ENCODE measurements around the gene RFX3.
"Not testable (repeated sequence)": the region's sequence is repeated elsewhere in the genome, so short reads cannot be mapped to it uniquely, and the experiment has no call there.

Gene RFX3

GRCh38 chr9:3337515-3338225 lies 188.1 kb downstream of the RFX3 start:
- DNase-seq = no peak

GRCh38 chr9:3336951-3337350 lies 188.8 kb downstream of the RFX3 start:
- DNase-seq = no peak

- DNase-seq = no peak
Observed at GRCh38 chr9:3332802-3333201, 193.0 kb downstream of the RFX3 start.

- DNase-seq = no peak
Observed at GRCh38 chr9:3331801-3332200, 194.0 kb downstream of the RFX3 start.

- DNase-seq = no peak
Observed at GRCh38 chr9:3330792-3331420, 194.9 kb downstream of the RFX3 start.

DNA sequence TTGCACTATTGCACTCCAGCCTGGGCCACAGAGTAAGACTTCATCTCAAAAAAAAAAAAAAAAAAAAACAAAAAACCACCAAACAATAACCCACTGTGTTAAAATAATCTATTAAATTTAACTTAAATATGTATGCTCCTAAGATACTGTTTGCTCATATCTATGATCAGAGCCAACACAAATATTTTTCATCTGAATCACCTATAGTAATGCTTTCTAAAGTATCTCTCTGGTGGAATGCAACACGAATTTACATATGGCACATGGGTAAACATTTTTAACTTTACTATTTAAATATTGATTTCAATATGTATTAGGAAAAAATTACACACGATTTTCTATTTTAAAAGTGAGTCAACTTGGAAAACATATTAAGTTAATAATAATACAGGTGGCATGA lies 196.4 kb downstream of the RFX3 start:
- no peak for DNase-seq

- DNase-seq = no peak
Observed at GRCh38 chr9:3323714-3324113, 202.1 kb downstream of the RFX3 start.

GRCh38 chr9:3321186-3321585 lies 204.6 kb downstream of the RFX3 start:
- no peak for DNase-seq

DNA sequence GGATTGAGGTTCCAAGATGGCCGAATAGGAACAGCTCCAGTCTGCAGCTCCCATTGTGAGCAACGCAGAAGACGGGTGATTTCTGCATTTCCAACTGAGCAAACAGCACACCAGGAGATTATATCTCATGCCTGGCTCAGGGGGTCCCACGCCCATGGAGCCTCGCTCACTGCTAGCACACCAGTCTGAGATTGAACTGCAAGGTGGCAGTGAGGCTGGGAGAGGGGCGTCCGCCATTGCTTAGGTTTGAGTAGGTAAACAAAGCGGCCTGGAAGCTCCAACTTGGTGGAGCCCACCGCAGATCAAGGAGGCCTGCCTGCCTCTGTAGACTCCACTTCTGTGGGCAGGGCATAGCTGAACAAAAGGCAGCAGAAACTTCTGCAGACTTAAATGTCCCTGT lies 213.2 kb downstream of the RFX3 start:
- not testable (repeated sequence) for DNase-seq

DNA sequence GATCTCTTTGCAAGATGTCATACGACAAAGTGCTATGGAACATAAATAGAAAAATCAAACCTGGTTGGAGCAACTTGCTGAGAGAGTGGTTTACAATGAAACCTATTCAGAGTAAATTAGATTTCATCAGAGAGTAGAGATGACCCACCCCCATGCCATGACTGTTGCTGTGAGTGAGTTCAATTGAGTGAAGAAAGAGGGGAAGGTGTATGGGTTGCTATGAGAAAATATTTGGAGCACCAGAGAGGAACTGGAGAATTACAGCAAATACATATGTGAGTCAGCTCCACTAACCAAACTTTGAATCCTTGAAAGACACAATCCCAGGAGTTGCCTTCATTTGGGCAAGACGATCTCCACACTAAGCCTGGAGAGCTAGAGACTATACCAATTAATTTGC lies 217.2 kb downstream of the RFX3 start:
- DNase-seq = no peak

- not testable (repeated sequence) for DNase-seq
Observed at GRCh38 chr9:3304388-3304787, 221.4 kb downstream of the RFX3 start.

DNA sequence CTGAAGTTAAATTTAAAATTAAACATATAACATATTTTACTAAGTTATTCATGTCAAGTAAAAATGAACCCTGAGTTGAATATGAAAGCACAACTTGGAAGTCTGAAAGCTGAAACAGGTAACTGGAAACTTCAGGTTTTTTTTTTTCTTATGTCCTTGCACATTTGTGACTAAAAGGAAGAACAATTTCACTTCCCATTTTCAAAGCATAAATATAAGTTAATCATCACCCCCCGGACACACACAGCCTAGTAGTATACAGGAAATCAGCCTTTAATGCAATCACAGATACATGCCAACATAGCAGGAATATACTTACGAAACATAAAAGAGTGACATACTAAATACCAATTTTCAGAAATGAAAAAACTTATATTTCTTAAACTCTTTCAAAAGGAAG lies 225.9 kb downstream of the RFX3 start:
- no peak for DNase-seq

GRCh38 chr9:3296536-3296935 lies 229.3 kb downstream of the RFX3 start:
- no peak for DNase-seq

- no peak for DNase-seq
Observed at GRCh38 chr9:3292311-3292710, 233.5 kb downstream of the RFX3 start.

DNA sequence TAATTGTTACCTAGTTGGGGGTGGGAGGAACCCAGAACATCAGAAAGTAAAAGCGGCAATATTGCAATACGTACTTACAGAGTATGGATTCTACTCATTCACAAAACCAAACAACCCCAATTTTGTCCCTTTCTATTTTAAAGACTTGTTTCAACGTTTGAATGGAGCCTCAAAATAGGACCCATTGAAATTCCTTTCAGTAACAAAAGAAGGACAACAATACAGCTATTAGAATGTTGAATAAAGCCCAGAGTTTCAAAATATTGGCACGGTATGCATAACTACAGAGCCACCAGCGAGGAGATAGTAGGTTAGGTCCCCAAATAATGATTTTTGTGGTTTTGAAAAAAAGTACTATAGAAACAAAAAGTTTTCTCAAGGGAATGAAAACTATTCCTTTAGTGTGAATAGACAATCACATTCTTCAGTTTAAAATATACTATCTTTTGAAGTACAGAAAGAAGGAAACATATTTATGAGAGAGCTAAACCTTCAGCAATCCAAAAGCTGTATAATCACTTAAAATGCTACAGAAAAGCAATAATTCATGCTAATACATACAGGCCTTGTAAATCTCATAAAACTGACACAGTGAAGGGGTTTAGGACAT lies 235.5 kb downstream of the RFX3 start:
- DNase-seq = no peak

DNA sequence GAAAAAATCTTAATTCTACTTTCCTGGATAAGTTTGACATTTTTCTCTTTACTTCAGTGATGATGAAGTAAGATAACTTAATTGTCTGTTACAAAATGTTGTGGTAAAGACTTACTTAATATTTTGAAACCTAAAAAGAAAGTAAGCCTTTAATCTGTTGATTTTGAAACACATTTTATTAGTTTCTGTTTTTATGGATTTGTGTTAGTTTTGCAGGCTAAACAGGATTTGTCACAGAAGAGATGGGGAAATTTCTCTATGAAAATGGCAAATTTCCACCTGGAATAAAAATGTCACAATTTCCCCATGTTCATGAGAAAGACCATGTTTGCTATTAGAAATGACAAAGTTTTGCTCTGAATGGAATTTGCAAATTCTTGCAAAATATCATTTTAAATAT lies 237.1 kb downstream of the RFX3 start:
- no peak for DNase-seq

- no peak for DNase-seq
Observed at GRCh38 chr9:3285365-3286161, 240.2 kb downstream of the RFX3 start.

DNA sequence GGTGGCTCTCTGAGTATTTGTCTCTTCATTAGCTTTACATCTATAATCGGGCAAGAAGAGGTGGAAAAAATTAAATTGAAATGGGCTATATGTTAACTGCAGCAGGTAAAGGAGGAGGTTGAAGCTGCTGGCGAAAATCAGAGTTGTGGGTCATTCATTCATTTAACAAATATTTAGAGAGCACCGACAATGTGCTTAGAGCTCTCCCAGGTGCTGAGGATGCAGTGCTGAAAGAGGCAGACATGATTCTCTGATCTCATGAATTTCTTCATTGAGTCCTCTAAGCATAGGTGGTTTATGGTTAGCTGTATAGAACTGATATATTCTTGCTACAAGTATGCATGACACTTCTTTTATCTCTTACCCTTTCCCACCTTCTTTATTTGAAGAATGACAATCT lies 243.4 kb downstream of the RFX3 start:
- no peak for DNase-seq

DNA sequence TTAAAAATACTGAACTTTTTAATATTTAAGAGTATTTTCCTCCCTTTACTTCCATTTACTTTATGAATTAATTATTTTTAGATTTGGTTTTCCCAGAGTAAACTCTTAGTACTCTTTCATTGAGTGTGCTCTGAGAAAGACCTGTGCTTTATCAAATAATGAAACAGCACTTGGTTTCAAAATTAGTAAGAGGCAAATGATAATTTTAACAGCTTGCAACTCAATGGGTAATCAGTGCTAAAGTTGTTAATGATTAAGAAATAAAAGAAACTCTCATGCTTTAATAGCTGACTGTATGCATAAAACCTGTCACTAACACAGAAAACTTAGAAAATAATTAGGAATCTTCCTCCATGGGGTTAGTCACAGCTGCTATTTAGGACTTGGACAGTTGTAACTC lies 244.4 kb downstream of the RFX3 start:
- DNase-seq = no peak

GRCh38 chr9:3277200-3277599 lies 248.6 kb downstream of the RFX3 start:
- no peak for DNase-seq

- DNase-seq = no peak
Observed at GRCh38 chr9:3271581-3271980, 254.2 kb downstream of the RFX3 start.

- no peak for DNase-seq
Observed at GRCh38 chr9:3271157-3271556, 254.6 kb downstream of the RFX3 start.

GRCh38 chr9:3268223-3268622 lies 257.6 kb downstream of the RFX3 start:
- no peak for DNase-seq

DNA sequence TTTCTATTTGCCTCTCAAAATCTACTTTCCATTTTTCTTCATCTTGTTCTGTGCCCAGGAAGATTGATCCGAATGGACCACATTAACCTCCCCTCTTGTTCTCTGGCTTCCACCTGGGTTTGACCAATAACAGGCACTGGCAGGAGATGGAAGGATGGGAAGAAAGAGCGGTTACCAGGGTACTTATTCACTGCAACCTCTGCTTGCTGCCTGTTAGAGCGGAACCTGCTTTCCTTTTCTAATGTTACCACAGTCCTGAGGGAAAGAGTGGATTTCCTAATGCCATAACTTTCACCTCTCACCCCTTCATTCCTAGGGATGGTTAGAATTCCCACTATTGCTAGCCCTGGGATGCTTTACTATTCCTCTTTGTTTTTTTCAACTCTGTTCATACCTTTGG lies 262.1 kb downstream of the RFX3 start:
- no peak for DNase-seq
